IMR-90 (cell line): ENCODE data around the gene FPR3. TPM values are rescaled to one million over a fixed set of nuclear protein-coding genes. Genes with fewer than 3 reads are reported as not detected.

Source experiments
- ATAC-seq: fragments of 200-7000 bp; cut with Tn5 transposase; 2 replicates; pipeline ENCODE4 v1.9.1; 2020; ENCODE audit warnings: low read depth, mild to moderate bottlenecking, moderate library complexity
- BruUV-seq: library from RNA; stranded (reverse); fragments of 400-500 nt; replicated peaks from 2 replicates; lab custom pipeline; 2021; lab: Mats Ljungman, UMichigan
- CTCF ChIA-PET: fragments of 300-600 bp; formaldehyde crosslinking; extraction: SDS; loops from one replicate; lab custom pipeline; 2021; ENCODE audit warnings: antibody characterized with exemption; lab: Yijun Ruan, JAX
- POLR2A ChIA-PET: fragments of 300-600 bp; sonication (Branson Sonifier 250); formaldehyde crosslinking; loops from one replicate; lab custom pipeline; 2022; ENCODE audit warnings: antibody characterized with exemption; ENCODE audit not compliant: unreplicated experiment; lab: Charles Lee
- DNase-seq: peaks from one replicate; pipeline ENCODE4 v3.0.0; 2013
- H2AFZ ChIP-seq: replicated peaks from 2 replicates; pipeline ENCODE3; 2013; ENCODE audit warnings: low read length, mild to moderate bottlenecking; ENCODE audit not compliant: poor library complexity
- H2AK5ac ChIP-seq: 2 replicates; pipeline ENCODE4 v1.6.1; 2013; ENCODE audit warnings: low read depth, low read length, inconsistent platforms
- H2AK9ac ChIP-seq: replicated peaks from 2 replicates; pipeline ENCODE3; 2013; ENCODE audit warnings: mild to moderate bottlenecking, low read depth, low read length, moderate library complexity; ENCODE audit not compliant: poor library complexity
- H2BK120ac ChIP-seq: 2 replicates; pipeline ENCODE4 v1.6.1; 2013; ENCODE audit warnings: low read depth, low read length, inconsistent platforms
- H2BK15ac ChIP-seq: 3 replicates; pipeline ENCODE4 v1.6.1; 2013; ENCODE audit warnings: low read depth, low read length, inconsistent platforms
- H2BK20ac ChIP-seq: 2 replicates; pipeline ENCODE4 v1.6.1; 2013; ENCODE audit warnings: low read depth, mild to moderate bottlenecking, inconsistent platforms, low read length, moderate library complexity
- H2BK5ac ChIP-seq: 2 replicates; pipeline ENCODE4 v1.6.1; 2013; ENCODE audit warnings: mild to moderate bottlenecking, low read depth, low read length, inconsistent platforms; ENCODE audit not compliant: poor library complexity, severe bottlenecking
- H3K14ac ChIP-seq: replicated peaks from 2 replicates; pipeline ENCODE4 v1.6.1; 2013; ENCODE audit warnings: low read depth, low read length, inconsistent platforms
- H3K18ac ChIP-seq: 2 replicates; pipeline ENCODE4 v1.6.1; 2013; ENCODE audit warnings: low read depth, low read length, control low read depth
- H3K23ac ChIP-seq: 2 replicates; pipeline ENCODE4 v1.6.1; 2013; ENCODE audit warnings: low read depth, low read length, inconsistent platforms
- H3K27ac ChIP-seq: 2 replicates; pipeline ENCODE4 v1.5.1; 2013; ENCODE audit warnings: mild to moderate bottlenecking, control low read depth, low read length; ENCODE audit not compliant: insufficient read depth
- H3K27me3 ChIP-seq: 2 replicates; pipeline ENCODE4 v1.6.1; 2013; ENCODE audit warnings: low read length; ENCODE audit not compliant: control insufficient read depth, insufficient read depth
- H3K36me3 ChIP-seq: 2 replicates; pipeline ENCODE4 v1.6.1; 2013; ENCODE audit warnings: low read length, mixed read lengths; ENCODE audit not compliant: control insufficient read depth, insufficient read depth
- H3K4ac ChIP-seq: 2 replicates; pipeline ENCODE4 v1.6.1; 2013; ENCODE audit warnings: low read depth, low read length, inconsistent platforms
- H3K4me1 ChIP-seq: 2 replicates; pipeline ENCODE4 v1.6.1; 2013; ENCODE audit warnings: low read length, mixed read lengths; ENCODE audit not compliant: control insufficient read depth, insufficient read depth
- H3K4me2 ChIP-seq: 2 replicates; pipeline ENCODE4 v1.6.1; 2013; ENCODE audit warnings: low read depth, mild to moderate bottlenecking, control low read depth, low read length, moderate library complexity
- H3K4me3 ChIP-seq: 2 replicates; pipeline ENCODE4 v1.5.1; 2013; ENCODE audit warnings: low read depth, mild to moderate bottlenecking, control low read depth, low read length, moderate library complexity; ENCODE audit not compliant: insufficient read depth
- H3K56ac ChIP-seq: 2 replicates; pipeline ENCODE4 v1.6.1; 2013; ENCODE audit warnings: low read length, inconsistent platforms; ENCODE audit not compliant: insufficient read depth; ENCODE audit errors: extremely low read depth
- H3K79me1 ChIP-seq, 2 experiments: 2 replicates each; pipeline ENCODE4 v1.6.1; 2013; ENCODE audit warnings: low read length in 2 of 2, inconsistent platforms in 1 of 2, low read depth in 1 of 2
- H3K9ac ChIP-seq: 2 replicates; pipeline ENCODE4 v1.6.1; 2013; ENCODE audit warnings: low read depth, low read length, control low read depth
- H3K9me1 ChIP-seq: 2 replicates; pipeline ENCODE4 v1.6.1; 2013; ENCODE audit warnings: low read length, inconsistent platforms; ENCODE audit not compliant: insufficient read depth
- H3K9me3 ChIP-seq: 2 replicates; pipeline ENCODE4 v1.6.1; 2013; ENCODE audit warnings: low read length; ENCODE audit not compliant: control insufficient read depth, insufficient read depth
- H4K20me1 ChIP-seq: 2 replicates; pipeline ENCODE4 v1.6.1; 2013; ENCODE audit warnings: low read length, inconsistent platforms; ENCODE audit not compliant: insufficient read depth
- H4K5ac ChIP-seq: 2 replicates; pipeline ENCODE4 v1.6.1; 2013; ENCODE audit warnings: mild to moderate bottlenecking, low read depth, low read length, control low read depth
- H4K8ac ChIP-seq, 2 experiments: 2 replicates each; pipeline ENCODE4 v1.6.1; 2013; ENCODE audit warnings: low read depth in 2 of 2, low read length in 2 of 2, control low read depth in 1 of 2, inconsistent platforms in 1 of 2
- H4K91ac ChIP-seq: 2 replicates; pipeline ENCODE4 v1.6.1; 2013; ENCODE audit warnings: low read depth, low read length, inconsistent platforms; ENCODE audit not compliant: insufficient read depth
- BHLHE40 ChIP-seq: fragments of 150-350 bp; IDR thresholded peaks from 2 replicates; pipeline ENCODE4 v1.6.1; 2016; ENCODE audit warnings: mild to moderate bottlenecking, low read depth, low read length
- CEBPB ChIP-seq: IDR thresholded peaks from 2 replicates; pipeline ENCODE4 v1.6.1; 2012; ENCODE audit warnings: low read depth, low read length, improper control_type of control experiment
- CTCF ChIP-seq: conservative IDR thresholded peaks from 2 replicates; pipeline ENCODE4 v1.5.1; 2012; ENCODE audit warnings: mild to moderate bottlenecking, low read depth, low read length, improper control_type of control experiment
- FOS ChIP-seq: fragments of 150-350 bp; IDR thresholded peaks from 2 replicates; pipeline ENCODE4 v1.6.1; 2016; ENCODE audit warnings: low read depth, low read length
- MAFK ChIP-seq: IDR thresholded peaks from 2 replicates; pipeline ENCODE4 v1.6.1; 2012; ENCODE audit warnings: low read depth, low read length, improper control_type of control experiment
- MAZ ChIP-seq: IDR thresholded peaks from 2 replicates; pipeline ENCODE4 v1.6.1; 2012; ENCODE audit warnings: low read depth, mild to moderate bottlenecking, low read length, improper control_type of control experiment, moderate library complexity, borderline replicate concordance
- MXI1 ChIP-seq: IDR thresholded peaks from 2 replicates; pipeline ENCODE4 v1.6.1; 2012; ENCODE audit warnings: low read depth, mild to moderate bottlenecking, low read length, moderate library complexity, borderline replicate concordance
- RAD21 ChIP-seq: IDR thresholded peaks from 2 replicates; pipeline ENCODE4 v1.6.1; 2012; ENCODE audit warnings: low read length, improper control_type of control experiment
- RFX5 ChIP-seq: IDR thresholded peaks from 2 replicates; pipeline ENCODE4 v1.8.0; 2012; ENCODE audit warnings: low read depth, mild to moderate bottlenecking, low read length, moderate library complexity
- WGBS, 2 experiments: methylation state at CpG; one replicate each; pipeline versions ENCODE4 v1.1.5 to v1.1.7; 2013; ENCODE audit warnings: missing lambda C conversion rate in 2 of 2; ENCODE audit not compliant: insufficient read length in 1 of 2; ENCODE audit errors: extremely low coverage in 2 of 2; 5-methylcytosine and 5-hydroxymethylcytosine counted together
- dilution Hi-C: fragments of 300-500 bp; cut with HindIII; formaldehyde crosslinking; loops from one replicate; pipeline ENCODE4 v1.14.3; 2018; ENCODE audit warnings: low sequenced_read_pairs; ENCODE audit not compliant: unreplicated experiment
- in situ Hi-C: fragments of 300-500 bp; cut with MboI; formaldehyde crosslinking; loops from 3 replicates; pipeline ENCODE4 v1.14.3; 2019; ENCODE audit warnings: low sequenced_read_pairs, inconsistent platforms, mixed read lengths
- intact Hi-C: fragments of 100-400 bp; cut with micrococcal nuclease; formaldehyde crosslinking; loops from 2 replicates; pipeline ENCODE4 v1.10.0; 2022
- polyA plus RNA-seq, 3 experiments: library from polyadenylated mRNA; depleted of rRNA; stranded (reverse); fragments of >200 nt; gene quantifications; 2 replicates each; pipeline ENCODE4 v1.2.3, GENCODE V29; 2012; ENCODE audit warnings: low replicate concordance in 1 of 3
- total RNA-seq: library from RNA; depleted of rRNA; stranded (reverse); fragments of >200 nt; gene quantifications from 2 replicates; pipeline ENCODE4 v1.2.3, GENCODE V29; 2012

FPR3 gene
- total and polyA plus RNA-seq, 2 of the 4 experiments (the other 2 are of a cell fraction), result not detected

- Histone ChIP-seq H2BK120ac (no peak overlapping the region), H2AK9ac (no peak overlapping the region), H3K4me3 (no peak overlapping the region), H3K56ac (no peak overlapping the region), H3K18ac (no peak overlapping the region), H2BK20ac (no peak overlapping the region), H3K9ac (no peak overlapping the region), H3K27me3 (no peaks in the 10 kb centered on the region), H3K9me3 (no peaks in the 10 kb centered on the region), H3K23ac (no peak overlapping the region), H2BK15ac (no peak overlapping the region), H2AFZ (no peak overlapping the region), H4K5ac (no peak overlapping the region), H2BK5ac (no peak overlapping the region), H3K36me3 (no peaks in the 10 kb centered on the region), H4K91ac (no peak overlapping the region), H4K20me1 (no peaks in the 10 kb centered on the region), H3K4me1 (no peaks in the 10 kb centered on the region), H3K4me2 (no peak overlapping the region), H3K9me1 (no peaks in the 10 kb centered on the region), H3K14ac (no peak overlapping the region), H3K27ac (no peak overlapping the region), H3K4ac (no peak overlapping the region), H3K79me1 (no peaks in the 10 kb centered on the region), H2AK5ac (no peak overlapping the region), H4K8ac (no peak overlapping the region)
- intact Hi-C loops (no loop called here), in situ Hi-C loops (no loop called here), dilution Hi-C loops (no loop called here)
- no peak for DNase-seq
- TF ChIP-seq BHLHE40 (no peak), MXI1 (no peak), MAZ (no peak), FOS (no peak), RAD21 (no peak), MAFK (no peak), CTCF (no peak), CEBPB (no peak), RFX5 (no peak)
- no peak for ATAC-seq
- BruUV-seq, result no TSS peak
- 100% methylated on average over 2 of the region's 5 CpGs; no CpG with 5 or more reads in 1 of the 2 experiments for WGBS, 2 experiments
- CTCF ChIA-PET, result no interaction called here
- POLR2A ChIA-PET, result no interaction called here
Measured at GRCh38 chr19:51765086-51765485, 29.9 kb upstream of the FPR3 start.
